Smooth muscle cell (in vitro differentiated cells): ENCODE measurements around the gene MORN5. TPM values are rescaled to one million over a fixed set of nuclear protein-coding genes. Genes with fewer than 3 reads are reported as not detected.

Experiments used
- DNase-seq: peaks from one replicate; lab custom pipeline; 2025; ENCODE audit not compliant: unreplicated experiment; lab: John Stamatoyannopoulos, UW
- H2AFZ ChIP-seq: fragments of 200-600 bp; sonication (generic); 2 replicates; pipeline ENCODE4 v1.6.0; 2016; ENCODE audit warnings: antibody characterized with exemption, low read depth, mild to moderate bottlenecking
- H3F3A ChIP-seq: fragments of 200-600 bp; sonication (generic); 2 replicates; pipeline ENCODE4 v1.6.0; 2017; ENCODE audit warnings: antibody characterized with exemption, low read depth
- H3K27ac ChIP-seq: fragments of 200-600 bp; sonication (generic); 2 replicates; pipeline ENCODE4 v1.5.1; 2016; ENCODE audit warnings: low read depth, mild to moderate bottlenecking
- H3K27me3 ChIP-seq: fragments of 200-600 bp; sonication (generic); 2 replicates; pipeline ENCODE4 v1.6.1; 2016; ENCODE audit warnings: low read depth, mild to moderate bottlenecking
- H3K36me3 ChIP-seq: fragments of 200-600 bp; sonication (generic); 2 replicates; pipeline ENCODE4 v1.5.1; 2016; ENCODE audit warnings: low read depth
- H3K4me1 ChIP-seq: fragments of 200-600 bp; sonication (generic); 2 replicates; pipeline ENCODE4 v1.5.1; 2016; ENCODE audit warnings: low read depth
- H3K4me2 ChIP-seq: fragments of 200-600 bp; sonication (generic); 2 replicates; pipeline ENCODE4 v1.6.0; 2016; ENCODE audit warnings: mild to moderate bottlenecking
- H3K4me3 ChIP-seq: fragments of 200-600 bp; sonication (generic); 2 replicates; pipeline ENCODE4 v1.5.1; 2016; ENCODE audit warnings: mild to moderate bottlenecking
- H3K79me2 ChIP-seq: fragments of 200-600 bp; sonication (generic); 2 replicates; pipeline ENCODE4 v1.6.0; 2016; ENCODE audit warnings: low read depth, mild to moderate bottlenecking
- H3K9ac ChIP-seq: fragments of 200-600 bp; sonication (generic); 2 replicates; pipeline ENCODE4 v1.6.0; 2016; ENCODE audit warnings: low read depth
- H3K9me3 ChIP-seq: fragments of 200-600 bp; sonication (generic); replicated peaks from 2 replicates; pipeline ENCODE4 v1.5.1; 2016; ENCODE audit warnings: low read depth
- H4K20me1 ChIP-seq: fragments of 200-600 bp; sonication (generic); 2 replicates; pipeline ENCODE4 v1.6.0; 2016; ENCODE audit warnings: low read depth
- CTCF ChIP-seq: fragments of 200-600 bp; sonication (generic); IDR thresholded peaks from 2 replicates; pipeline ENCODE4 v1.5.1; 2017; ENCODE audit warnings: borderline replicate concordance, mild to moderate bottlenecking, antibody characterized with exemption; ENCODE audit not compliant: insufficient read depth, poor library complexity, severe bottlenecking
- WGBS: methylation state at CpG from one replicate; pipeline ENCODE4 v1.1.7; 2016; ENCODE audit warnings: low lambda C conversion rate; 5-methylcytosine and 5-hydroxymethylcytosine counted together
- polyA plus RNA-seq: library from polyadenylated mRNA; unstranded; fragments of >200 nt; fragmentation: Nextera tagmentation; extraction: Ambion mirVana; gene quantifications from 2 replicates; pipeline ENCODE4 v1.2.1, GENCODE V29; 2016
- total RNA-seq: library from RNA; depleted of rRNA; stranded (reverse); fragments of >200 nt; gene quantifications from 2 replicates; pipeline ENCODE4 v1.2.3, GENCODE V29; 2014

The MORN5 gene
- total and polyA plus RNA-seq, 2 experiments from 2014 or later, result not detected

GRCh38 chr9:122135529-122135859 lies 24.2 kb upstream of the MORN5 start:
- DNase-seq, result no peak
- Histone ChIP-seq H2AFZ (no peak overlapping the region), H3K36me3 (no peaks in the 10 kb centered on the region), H3K4me2 (no peak overlapping the region), H3K4me1 (no peaks in the 10 kb centered on the region), H3K9me3 (no peaks in the 10 kb centered on the region), H3K4me3 (no peak overlapping the region), H3K27me3 (peaks cover 8% of the 10 kb centered on the region), H3K27ac (peak overlapping the region; percentile 5), H4K20me1 (no peaks in the 10 kb centered on the region), H3F3A (peaks cover 4% of the 10 kb centered on the region), H3K79me2 (no peaks in the 10 kb centered on the region), H3K9ac (no peak overlapping the region)
- 82% methylated on average over 7 of the region's 7 CpGs for WGBS
- no peak for TF ChIP-seq CTCF

GRCh38 chr9:122138560-122139268 lies 21.0 kb upstream of the MORN5 start:
- no peaks in the 10 kb centered on the region for H3K36me3 ChIP-seq
- no peaks in the 10 kb centered on the region for H4K20me1 ChIP-seq
- H3K4me1 ChIP-seq, result no peaks in the 10 kb centered on the region
- no peak overlapping the region for H3K4me2 ChIP-seq
- H3K27ac ChIP-seq, result no peak overlapping the region
- H3K9ac ChIP-seq, result no peak overlapping the region
- H3K27me3 ChIP-seq, result no peaks in the 10 kb centered on the region
- H3K79me2 ChIP-seq, result no peaks in the 10 kb centered on the region
- 61% methylated on average over 10 of the region's 10 CpGs for WGBS
- H3F3A ChIP-seq, result peaks cover 4% of the 10 kb centered on the region
- no peak for DNase-seq
- H3K9me3 ChIP-seq, result no peaks in the 10 kb centered on the region
- TF ChIP-seq CTCF, result no peak
- H3K4me3 ChIP-seq, result no peak overlapping the region
- no peak overlapping the region for H2AFZ ChIP-seq

GRCh38 chr9:122140368-122141193 lies 19.1 kb upstream of the MORN5 start:
- TF ChIP-seq CTCF, result no peak

More at GRCh38 chr9:122140368-122141193, 19.1 kb upstream of the MORN5 start:
- H3K27ac ChIP-seq, result no peak overlapping the region
- no peak overlapping the region for H3K4me3 ChIP-seq
- no peaks in the 10 kb centered on the region for H3K27me3 ChIP-seq
- H3K79me2 ChIP-seq, result no peaks in the 10 kb centered on the region
- DNase-seq, result no peak
- no peaks in the 10 kb centered on the region for H3K9me3 ChIP-seq
- WGBS, result 93% methylated on average over 8 of the region's 8 CpGs
- no peak overlapping the region for H3K9ac ChIP-seq
- H3K36me3 ChIP-seq, result no peaks in the 10 kb centered on the region
- H3K4me1 ChIP-seq, result no peaks in the 10 kb centered on the region
- peaks cover 6% of the 10 kb centered on the region for H4K20me1 ChIP-seq
- no peak overlapping the region for H3K4me2 ChIP-seq
- no peak overlapping the region for H2AFZ ChIP-seq
- H3F3A ChIP-seq, result peaks cover under 1% of the 10 kb centered on the region
